HG02588 (cell line): ENCODE results near the gene IGFBP4.

Experiments used
- ATAC-seq: cut with Tn5 transposase; IDR thresholded peaks from one replicate; pipeline ENCODE4 v1.9.1; 2021; ENCODE audit warnings: mild to moderate bottlenecking, moderate library complexity; ENCODE audit not compliant: unreplicated experiment

Gene IGFBP4

GRCh38 chr17:40454613-40454995, 11.4 kb downstream of the IGFBP4 start:
- ATAC-seq: no peak

GRCh38 chr17:40456396-40456951, 13.2 kb downstream of the IGFBP4 start:
- no peak for ATAC-seq

GRCh38 chr17:40457369-40457768, 14.1 kb downstream of the IGFBP4 start:
- no peak for ATAC-seq

- ATAC-seq: no peak
Observed at GRCh38 chr17:40457964-40458791, 14.9 kb downstream of the IGFBP4 start.

- ATAC-seq: no peak
Observed at GRCh38 chr17:40458851-40459482, 15.7 kb downstream of the IGFBP4 start.

- no peak for ATAC-seq
Observed at GRCh38 chr17:40459636-40460603, 16.7 kb downstream of the IGFBP4 start.

GRCh38 chr17:40460604-40460967, 17.3 kb downstream of the IGFBP4 start:
- no peak for ATAC-seq

GRCh38 chr17:40460968-40461731, 17.9 kb downstream of the IGFBP4 start:
- no peak for ATAC-seq

GRCh38 chr17:40461732-40462342, 18.6 kb downstream of the IGFBP4 start:
- no peak for ATAC-seq

GRCh38 chr17:40462343-40463121, 19.3 kb downstream of the IGFBP4 start:
- no peak for ATAC-seq

GRCh38 chr17:40463122-40463550, 19.9 kb downstream of the IGFBP4 start:
- ATAC-seq: no peak

GRCh38 chr17:40464392-40464855, 21.2 kb downstream of the IGFBP4 start:
- no peak for ATAC-seq

GRCh38 chr17:40466298-40466971, 23.2 kb downstream of the IGFBP4 start:
- ATAC-seq: no peak

- ATAC-seq: no peak
Observed at GRCh38 chr17:40467281-40467867, 24.1 kb downstream of the IGFBP4 start.

GRCh38 chr17:40468560-40468959, 25.3 kb downstream of the IGFBP4 start:
- ATAC-seq: no peak

GRCh38 chr17:40469805-40470675, 26.8 kb downstream of the IGFBP4 start:
- no peak for ATAC-seq
